Measurements from ENCODE around the gene ERMP1.

Gene ERMP1

DNA sequence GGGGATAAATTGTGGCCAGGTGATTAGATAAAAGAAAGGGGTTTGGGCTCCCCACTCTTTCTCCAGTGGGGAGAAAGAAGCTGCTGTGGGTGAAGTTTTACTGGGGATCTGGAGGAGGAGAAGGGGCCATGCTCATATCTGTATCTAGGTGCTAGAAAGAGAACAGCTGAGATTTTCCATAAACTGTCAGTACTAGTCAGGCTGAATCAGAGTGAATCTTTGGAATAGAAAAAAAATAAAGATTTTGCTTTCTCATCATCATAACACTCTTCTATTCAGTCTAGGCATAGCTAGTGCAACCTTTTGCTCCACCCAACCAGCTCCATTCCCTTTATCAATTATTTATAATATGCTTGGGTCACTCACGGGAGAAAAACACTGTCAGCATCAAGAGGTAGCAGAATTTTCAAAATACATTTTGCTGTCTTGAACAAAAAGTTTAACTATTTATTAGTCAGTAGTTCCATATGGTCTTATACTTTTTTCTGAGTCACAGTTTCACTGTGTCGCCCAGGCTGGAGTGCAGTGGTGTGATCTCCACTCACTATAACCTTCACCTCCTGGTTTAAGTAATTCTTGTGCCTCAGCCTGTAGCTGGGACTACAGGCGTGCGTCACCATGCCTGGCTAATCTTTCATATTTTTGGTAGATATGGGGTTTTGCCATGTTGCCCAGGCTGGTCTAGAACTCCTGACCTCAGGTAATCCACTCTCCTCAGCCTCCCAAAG is 21.3 kb upstream of the ERMP1 start:
- DNase-seq (ENCODE audit: low read depth in 2 of 2), result no peak

DNA sequence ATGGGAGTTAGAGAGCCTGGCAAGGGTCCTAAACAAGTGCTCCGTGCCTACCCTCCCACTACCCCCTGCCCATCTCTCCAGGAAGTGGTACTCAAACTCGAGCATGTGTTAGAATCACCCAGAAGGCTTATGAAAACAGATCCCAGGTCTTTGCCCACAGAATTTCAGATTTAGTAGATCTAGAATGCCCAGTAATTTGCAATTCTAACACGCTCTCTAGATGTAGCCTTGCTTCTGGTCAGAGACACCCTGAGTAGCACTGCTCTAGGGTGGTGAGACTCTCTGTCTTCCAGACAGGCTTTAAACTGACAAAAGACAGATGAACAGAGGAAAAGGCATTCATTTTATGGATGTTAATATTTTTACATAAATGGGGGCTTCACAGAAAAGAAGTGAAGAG is 20.7 kb upstream of the ERMP1 start:
- DNase-seq (ENCODE audit: low read depth in 2 of 2), result no peak

DNA sequence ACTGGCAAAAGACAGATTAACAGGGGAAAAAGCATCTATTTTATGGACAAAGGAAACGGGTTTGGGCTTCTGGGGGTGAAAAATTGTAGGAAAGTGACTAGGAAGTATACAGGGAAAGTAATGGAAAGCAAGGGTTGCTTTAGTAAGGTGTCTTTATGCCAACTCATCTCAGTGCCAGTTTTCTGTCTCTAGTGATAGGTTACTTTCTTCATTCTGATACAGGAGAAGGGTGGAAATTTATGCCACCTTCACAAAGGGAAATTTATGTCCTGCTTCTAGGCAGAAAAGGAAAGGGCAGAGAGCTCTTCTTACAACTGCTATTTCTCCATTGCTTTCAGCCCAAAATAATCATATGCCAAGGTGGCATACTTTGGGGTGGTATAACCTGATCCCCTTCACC is 20.1 kb upstream of the ERMP1 start:
- no peak for DNase-seq (ENCODE audit: low read depth in 2 of 2)

DNA sequence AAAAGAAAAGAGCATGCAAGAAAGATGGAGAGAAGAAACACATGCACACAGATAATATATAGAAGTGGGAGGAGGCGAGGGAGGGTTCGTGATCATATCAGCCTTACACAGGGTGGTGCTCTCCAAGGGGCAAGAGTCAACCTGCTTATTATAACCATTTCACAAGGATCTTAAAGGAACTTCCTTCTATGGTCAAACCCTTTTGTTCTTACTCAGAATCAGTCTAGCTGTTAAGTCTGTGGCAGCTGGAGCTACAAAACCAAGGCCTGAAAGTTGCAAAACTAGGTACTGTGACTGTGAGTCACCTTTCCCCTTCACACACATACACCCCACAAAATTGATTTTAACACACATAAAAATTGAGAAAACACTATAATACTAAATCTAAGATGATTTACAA is 18.5 kb upstream of the ERMP1 start:
- DNase-seq (ENCODE audit: low read depth in 2 of 2), result peak; percentile 16 to 24

GRCh38 chr9:5850724-5851122 is 17.8 kb upstream of the ERMP1 start:
- no peak for DNase-seq (ENCODE audit: low read depth in 2 of 2)

DNA sequence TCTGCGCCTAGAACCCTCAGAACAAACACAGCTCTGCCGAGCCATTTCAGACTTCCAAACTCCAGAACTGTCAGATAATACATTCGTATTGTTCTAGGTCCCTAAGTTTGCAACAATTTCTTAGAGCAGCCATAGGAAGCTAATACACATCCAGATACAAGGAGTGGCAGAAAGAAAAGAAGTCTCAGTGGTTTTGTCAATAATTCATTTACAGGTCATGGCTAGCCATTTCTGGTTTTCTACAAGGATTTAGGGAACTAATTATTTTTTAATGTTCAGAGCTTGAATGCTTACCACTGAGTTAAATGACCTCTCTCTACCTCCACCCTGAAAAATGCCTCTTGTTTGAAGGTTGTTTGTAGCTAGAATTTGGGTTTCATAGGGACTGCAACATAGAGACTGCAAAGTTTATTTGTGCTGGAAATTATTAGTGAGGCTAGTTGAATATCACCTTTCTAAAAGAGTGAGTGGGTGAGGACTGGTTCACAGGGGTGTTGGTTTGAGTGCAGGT is 15.5 kb upstream of the ERMP1 start:
- no peak for DNase-seq (ENCODE audit: low read depth in 2 of 2)

GRCh38 chr9:5846501-5846921 is 13.6 kb upstream of the ERMP1 start:
- DNase-seq (ENCODE audit: low read depth in 2 of 2), result no peak

- DNase-seq (ENCODE audit: low read depth in 2 of 2), result no peak
These were observed 13.2 kb upstream of the ERMP1 start for GRCh38 chr9:5846096-5846495.

GRCh38 chr9:5845157-5845531 is 12.2 kb upstream of the ERMP1 start:
- no peak for DNase-seq (ENCODE audit: low read depth in 2 of 2)

DNA sequence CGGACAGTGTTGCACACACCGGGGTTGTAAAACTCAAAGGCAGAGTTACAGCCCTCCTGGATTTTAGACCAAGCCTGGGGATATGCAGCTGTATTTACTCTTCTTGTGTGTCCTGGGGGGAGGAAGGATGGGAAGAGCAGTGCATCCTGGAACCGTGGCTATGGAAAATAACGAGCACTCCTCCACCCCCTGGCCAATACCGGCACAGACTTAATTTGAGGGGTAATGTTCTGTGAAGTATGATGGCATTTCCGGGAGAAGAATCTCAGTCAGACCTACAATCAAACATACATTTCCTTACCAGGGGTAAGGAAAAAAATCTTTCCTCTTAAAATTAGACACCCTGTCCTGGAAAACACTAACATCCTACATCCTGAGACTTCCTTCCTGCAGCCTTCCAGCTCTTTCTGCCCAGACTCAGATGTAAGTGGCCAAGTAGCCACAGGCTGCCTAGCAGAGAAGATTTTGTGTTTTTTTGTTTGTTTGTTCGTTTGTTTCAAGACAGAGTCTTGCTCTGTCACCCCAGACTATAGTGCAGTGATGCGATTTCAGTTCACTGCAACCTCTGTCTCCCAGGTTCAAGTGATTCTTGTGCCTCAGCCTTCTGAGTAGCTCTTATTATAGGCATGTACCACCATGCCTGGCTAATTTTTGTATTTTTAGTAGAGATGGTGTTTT is 11.0 kb upstream of the ERMP1 start:
- DNase-seq (ENCODE audit: low read depth in 2 of 2), result no peak

DNA sequence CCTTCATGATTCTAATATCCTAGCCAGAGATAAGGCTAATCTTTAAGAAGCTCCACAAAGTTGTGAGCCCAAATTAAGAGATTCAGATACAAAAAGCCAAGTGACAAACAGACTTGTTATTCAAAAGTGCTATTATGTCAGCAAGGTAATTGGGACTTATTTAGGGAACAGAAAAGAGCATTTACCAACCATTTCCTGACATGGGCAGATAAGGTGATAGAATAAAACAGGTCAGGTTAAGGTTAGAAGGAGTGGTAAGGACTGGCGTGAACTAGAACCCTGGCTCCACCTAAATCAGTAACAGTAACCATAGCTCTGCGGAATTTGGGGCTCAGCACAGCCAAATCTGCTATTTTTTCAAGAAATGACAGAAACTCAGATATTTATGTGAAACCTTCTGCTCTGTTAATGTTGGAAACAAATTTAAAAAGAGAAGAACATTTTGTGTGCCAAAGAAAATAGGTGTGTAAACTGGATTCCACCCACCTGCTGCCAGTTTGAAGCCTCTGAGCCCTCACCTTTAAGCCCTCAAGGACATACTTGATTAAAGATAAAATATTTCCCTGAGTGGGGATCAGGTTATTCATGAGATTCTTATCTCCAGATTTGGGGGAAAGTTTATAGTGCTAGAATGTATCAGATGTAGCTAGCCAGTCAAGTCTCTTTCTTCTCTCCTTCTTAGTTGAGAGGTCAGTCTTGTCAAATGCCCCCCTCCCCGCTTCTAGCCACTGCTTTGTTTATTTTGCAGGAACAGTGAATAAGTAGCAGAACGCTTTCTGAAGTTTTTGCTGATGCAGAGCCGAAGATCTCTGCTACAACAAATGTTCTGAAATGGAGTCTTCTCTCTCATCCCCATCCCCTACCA is 10.2 kb upstream of the ERMP1 start:
- DNase-seq (ENCODE audit: low read depth in 2 of 2), result no peak

DNA sequence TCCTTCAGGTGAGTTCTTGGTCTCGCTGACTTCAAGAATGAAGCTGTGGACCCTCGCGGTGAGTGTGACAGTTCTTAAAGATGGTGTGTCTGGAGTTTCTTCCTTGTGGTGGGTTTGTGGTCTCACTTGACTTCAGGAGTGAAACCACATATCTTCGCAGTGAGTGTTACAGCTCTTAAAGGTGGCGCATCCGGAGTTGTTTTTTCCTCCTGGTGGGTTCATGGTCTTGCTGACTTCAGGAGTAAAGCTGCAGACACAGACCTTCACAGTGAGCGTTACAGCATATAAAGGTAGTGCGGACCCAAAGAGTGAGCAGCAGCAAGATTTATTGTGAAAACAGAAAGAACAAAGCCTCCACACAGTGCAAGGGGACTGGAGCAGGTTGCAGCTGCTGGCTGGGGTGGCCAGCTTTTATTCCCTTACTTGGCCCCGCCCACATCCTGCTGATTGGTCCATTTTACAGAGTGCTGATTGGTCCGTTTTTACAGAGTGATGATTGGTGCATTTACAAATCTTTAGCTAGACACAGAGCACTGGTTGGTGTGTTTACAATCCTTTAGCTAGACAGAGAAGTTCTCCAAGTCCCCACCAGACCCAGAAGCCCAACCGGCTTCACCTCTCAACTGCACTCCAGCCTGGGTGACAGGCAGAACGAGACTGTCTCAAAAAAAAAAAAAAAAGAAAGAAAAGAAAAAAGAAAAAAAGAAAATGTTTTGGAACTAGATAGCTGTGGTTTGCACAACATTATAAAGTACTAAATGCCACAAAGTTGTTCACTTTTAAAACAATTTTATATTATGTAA is 9.1 kb upstream of the ERMP1 start:
- DNase-seq (ENCODE audit: low read depth in 2 of 2), result peak; percentile 10 to 38

GRCh38 chr9:5840788-5841187 is 7.9 kb upstream of the ERMP1 start:
- DNase-seq (ENCODE audit: low read depth in 2 of 2), result no peak

DNA sequence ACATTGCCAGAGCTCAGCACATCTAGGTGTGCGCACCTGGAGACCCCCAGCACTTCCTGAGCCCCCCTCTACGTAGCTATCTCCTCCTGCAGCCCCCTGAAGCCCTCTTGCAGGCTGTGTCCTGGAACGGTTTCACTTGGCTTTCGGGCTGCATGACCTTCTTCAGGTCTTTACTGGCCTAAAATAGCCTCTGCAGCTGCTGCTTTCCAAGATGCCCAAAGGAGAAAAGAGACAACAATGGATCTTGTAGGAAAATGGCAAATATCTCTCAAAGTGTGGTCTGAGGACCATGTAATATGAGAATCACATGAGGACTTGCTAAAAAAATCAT is 6.6 kb upstream of the ERMP1 start:
- DNase-seq (ENCODE audit: low read depth in 2 of 2), result no peak

- DNase-seq (ENCODE audit: low read depth in 2 of 2), result no peak
These were observed 6.1 kb upstream of the ERMP1 start for GRCh38 chr9:5838884-5839571.

GRCh38 chr9:5835808-5836207 is 2.9 kb upstream of the ERMP1 start:
- no peak for DNase-seq (ENCODE audit: low read depth in 2 of 2)

GRCh38 chr9:5834214-5834613 is 1.3 kb upstream of the ERMP1 start:
- no peak for DNase-seq (ENCODE audit: low read depth in 2 of 2)

GRCh38 chr9:5832071-5832537 is 813 bp downstream of the ERMP1 start:
- DNase-seq (ENCODE audit: low read depth in 2 of 2), result no peak

GRCh38 chr9:5825895-5826622 is 6.9 kb downstream of the ERMP1 start:
- no peak for DNase-seq (ENCODE audit: low read depth in 2 of 2)

DNA sequence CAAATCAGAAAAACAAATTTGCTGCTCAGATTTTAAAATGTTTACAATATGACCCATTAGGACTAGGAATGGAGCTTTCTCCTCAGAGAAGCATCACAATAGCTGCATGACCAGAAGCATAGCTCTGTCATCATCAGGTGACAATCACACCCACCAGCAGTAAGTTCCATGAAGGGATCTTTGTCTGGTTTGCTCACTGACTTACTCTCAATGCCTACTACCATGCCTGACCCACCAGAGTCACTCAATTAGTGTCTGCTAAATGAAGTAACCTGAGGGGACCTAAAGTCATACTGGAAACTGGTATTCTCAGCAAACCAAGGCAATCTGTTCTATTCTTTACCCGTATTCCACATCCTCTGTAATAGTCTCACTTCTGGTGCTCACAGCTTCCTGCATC is 7.7 kb downstream of the ERMP1 start:
- no peak for DNase-seq (ENCODE audit: low read depth in 2 of 2)
